ENCODE results near the gene VAV2. TPM values are rescaled to one million over a fixed set of nuclear protein-coding genes. Genes with fewer than 3 reads are reported as not detected.

Gene VAV2
- total RNA-seq, 1 donor from 2014 or later = 34.6 TPM

GRCh38 chr9:133870598-133871595 lies 121.2 kb downstream of the VAV2 start:
- ATAC-seq = no peak
- Histone ChIP-seq H3K4me3 (no peak overlapping the region), H3K36me3 (no peaks in the 10 kb centered on the region), H3K9me3 (no peaks in the 10 kb centered on the region), H3K27me3 (no peaks in the 10 kb centered on the region), H3K27ac (no peak overlapping the region), H3K4me1 (peaks cover 18% of the 10 kb centered on the region)
- TF ChIP-seq, protein P1, sequence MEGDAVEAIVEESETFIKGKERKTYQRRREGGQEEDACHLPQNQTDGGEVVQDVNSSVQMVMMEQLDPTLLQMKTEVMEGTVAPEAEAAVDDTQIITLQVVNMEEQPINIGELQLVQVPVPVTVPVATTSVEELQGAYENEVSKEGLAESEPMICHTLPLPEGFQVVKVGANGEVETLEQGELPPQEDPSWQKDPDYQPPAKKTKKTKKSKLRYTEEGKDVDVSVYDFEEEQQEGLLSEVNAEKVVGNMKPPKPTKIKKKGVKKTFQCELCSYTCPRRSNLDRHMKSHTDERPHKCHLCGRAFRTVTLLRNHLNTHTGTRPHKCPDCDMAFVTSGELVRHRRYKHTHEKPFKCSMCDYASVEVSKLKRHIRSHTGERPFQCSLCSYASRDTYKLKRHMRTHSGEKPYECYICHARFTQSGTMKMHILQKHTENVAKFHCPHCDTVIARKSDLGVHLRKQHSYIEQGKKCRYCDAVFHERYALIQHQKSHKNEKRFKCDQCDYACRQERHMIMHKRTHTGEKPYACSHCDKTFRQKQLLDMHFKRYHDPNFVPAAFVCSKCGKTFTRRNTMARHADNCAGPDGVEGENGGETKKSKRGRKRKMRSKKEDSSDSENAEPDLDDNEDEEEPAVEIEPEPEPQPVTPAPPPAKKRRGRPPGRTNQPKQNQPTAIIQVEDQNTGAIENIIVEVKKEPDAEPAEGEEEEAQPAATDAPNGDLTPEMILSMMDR (IDR thresholded peaks at IDR 0.05) = no peak
- no peak for DNase-seq
- intact Hi-C loops (cut with DNase I) = no loop called here

DNA sequence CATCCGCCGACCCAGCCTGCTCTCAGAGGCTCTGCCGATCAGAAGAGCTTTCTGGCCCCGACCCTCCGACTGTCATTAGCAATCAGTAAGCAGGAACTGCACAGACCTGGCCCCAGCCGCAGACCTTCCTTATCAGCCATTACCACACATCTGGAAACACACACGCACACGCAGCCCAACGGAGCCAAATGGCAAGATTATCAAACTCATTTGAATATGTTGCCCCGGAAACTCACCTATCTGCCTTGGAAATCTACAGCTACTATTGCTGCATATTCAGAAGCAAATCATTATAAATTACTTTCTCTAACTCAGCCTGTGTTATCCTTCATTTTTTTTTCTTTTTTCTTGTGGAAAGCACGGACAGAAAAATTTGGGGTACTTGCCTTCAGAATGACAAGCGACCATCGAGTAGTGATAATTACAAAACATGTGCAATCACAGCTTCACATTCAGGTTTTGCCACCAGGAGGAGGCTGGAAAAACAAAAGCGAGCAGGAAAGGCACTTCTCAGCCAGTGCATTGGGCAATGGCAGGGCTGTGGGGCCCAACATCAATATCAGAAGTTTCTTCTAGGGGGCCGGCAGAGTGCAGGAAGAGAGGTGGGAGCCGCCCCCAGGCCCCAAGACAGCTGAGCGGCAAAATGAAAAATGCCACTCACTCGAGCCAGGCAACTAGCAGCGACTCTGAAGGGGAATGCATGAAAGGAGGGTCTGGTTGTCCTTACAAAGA lies 122.3 kb downstream of the VAV2 start:
- H3K9me3 ChIP-seq = no peaks in the 10 kb centered on the region
- no peaks in the 10 kb centered on the region for H3K27me3 ChIP-seq
- no peak overlapping the region for H3K27ac ChIP-seq
- ATAC-seq = no peak
- DNase-seq = no peak
- peaks cover 18% of the 10 kb centered on the region for H3K4me1 ChIP-seq
- no peak overlapping the region for H3K4me3 ChIP-seq
- TF ChIP-seq, protein P1 (IDR thresholded peaks at IDR 0.05) = no peak
- intact Hi-C loops (cut with DNase I) = no loop called here
- no peaks in the 10 kb centered on the region for H3K36me3 ChIP-seq

DNA sequence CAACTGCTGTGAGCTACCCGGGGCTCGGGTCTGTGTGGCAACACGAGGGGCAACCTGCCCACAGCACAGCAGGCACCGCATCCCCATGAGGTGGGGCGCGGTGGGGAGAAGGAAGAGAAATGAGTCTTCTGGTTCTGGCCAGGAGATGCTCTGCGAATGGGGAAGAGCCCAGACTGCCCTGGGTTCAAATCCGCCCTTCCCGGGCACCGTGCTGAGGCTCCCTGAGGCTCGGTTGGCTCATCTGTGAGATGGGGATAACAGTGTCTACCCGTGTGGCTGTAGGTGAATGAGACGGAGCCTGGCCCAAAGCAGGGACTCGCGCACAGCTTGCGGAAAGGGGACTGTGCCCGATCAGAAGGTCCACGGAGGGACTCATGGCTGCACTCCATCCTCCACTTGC lies 123.9 kb downstream of the VAV2 start:
- H3K27me3 ChIP-seq = no peaks in the 10 kb centered on the region
- no peak for ATAC-seq
- H3K4me1 ChIP-seq = peaks cover 19% of the 10 kb centered on the region
- no peak overlapping the region for H3K27ac ChIP-seq
- no peak overlapping the region for H3K4me3 ChIP-seq
- DNase-seq = no peak
- no peaks in the 10 kb centered on the region for H3K9me3 ChIP-seq
- TF ChIP-seq, protein P1 (IDR thresholded peaks at IDR 0.05) = no peak
- intact Hi-C loops (cut with DNase I) = no loop called here
- no peaks in the 10 kb centered on the region for H3K36me3 ChIP-seq

GRCh38 chr9:133866946-133867345 lies 125.2 kb downstream of the VAV2 start:
- intact Hi-C loops (cut with DNase I) = no loop called here
- H3K9me3 ChIP-seq = no peaks in the 10 kb centered on the region
- H3K4me3 ChIP-seq = no peak overlapping the region
- TF ChIP-seq, protein P1 (IDR thresholded peaks at IDR 0.05) = no peak
- H3K4me1 ChIP-seq = peaks cover 22% of the 10 kb centered on the region
- H3K27me3 ChIP-seq = no peaks in the 10 kb centered on the region
- DNase-seq = no peak
- H3K27ac ChIP-seq = no peak overlapping the region
- no peaks in the 10 kb centered on the region for H3K36me3 ChIP-seq
- no peak for ATAC-seq

GRCh38 chr9:133864011-133864410 lies 128.1 kb downstream of the VAV2 start:
- Histone ChIP-seq H3K4me3 (no peak overlapping the region), H3K9me3 (no peaks in the 10 kb centered on the region), H3K4me1 (peaks cover 15% of the 10 kb centered on the region), H3K27ac (peak overlapping the region; percentile 71), H3K27me3 (no peaks in the 10 kb centered on the region), H3K36me3 (no peaks in the 10 kb centered on the region)
- ATAC-seq (no peak), DNase-seq (no peak)
- intact Hi-C loops (cut with DNase I) = no loop called here
- TF ChIP-seq, protein P1 (IDR thresholded peaks at IDR 0.05) = no peak
